ENCODE results near the gene LYZL1. TPM values are rescaled to one million over a fixed set of nuclear protein-coding genes. Genes with fewer than 3 reads are reported as not detected.

The LYZL1 gene
- total and polyA plus RNA-seq, 9 of the 15 experiments (the other 6 are each of a cell fraction or from before 2014, with no cell fraction given) = not detected

DNA sequence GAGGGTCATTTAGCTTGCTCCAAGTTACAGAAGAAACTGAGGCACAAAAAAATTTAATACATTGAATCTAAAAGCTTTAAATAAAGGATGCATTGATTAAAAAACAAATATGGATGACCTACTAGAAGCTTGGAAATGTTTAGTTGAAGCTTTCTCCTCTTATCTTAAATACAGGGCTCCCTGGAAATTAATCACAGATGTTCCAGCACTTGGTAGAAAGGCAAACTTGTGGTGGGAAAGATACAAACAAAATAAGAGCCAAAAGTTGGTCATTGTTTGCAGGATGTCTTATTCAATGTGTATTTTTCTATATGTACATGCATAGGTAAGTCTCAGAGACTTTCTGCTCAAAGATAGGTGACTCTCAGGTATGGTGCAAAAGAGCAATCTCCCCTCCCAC lies 40.7 kb upstream of the LYZL1 start:
- BruUV-seq (replicated peaks) = no TSS peak
- Histone ChIP-seq H3K9me3 (replicated peaks; ENCODE audit: control insufficient read depth, insufficient read depth, low read depth, low read length) (no peaks in the 10 kb centered on the region), H3K4me1 (replicated peaks in 1 of 2; ENCODE audit: control insufficient read depth in 2 of 2, insufficient read depth in 2 of 2, low read length in 2 of 2) (peaks cover 0 to 7% of the 10 kb centered on the region in 2 experiments; a peak in 1 of 5 replicates), H3K79me2 (ENCODE audit: control insufficient read depth, insufficient read depth, low read length) (no peaks in the 10 kb centered on the region), H4K20me1 (replicated peaks; ENCODE audit: control insufficient read depth, insufficient read depth, low read length) (no peaks in the 10 kb centered on the region), H3K27me3 (ENCODE audit: control insufficient read depth in 2 of 2, insufficient read depth in 2 of 2, low read length in 2 of 2) (peaks cover 3 to 12% of the 10 kb centered on the region in 2 experiments; a peak in 3 of 5 replicates), H3K9me1 (ENCODE audit: control insufficient read depth, insufficient read depth, low read length) (no peaks in the 10 kb centered on the region), H2AFZ (ENCODE audit: low read depth, low read length) (no peak overlapping the region), H3K4me3 (no peak overlapping the region), H3K27ac (ENCODE audit: extremely low read depth, low read depth, low read length) (no peak overlapping the region), H3K4me2 (ENCODE audit: insufficient read depth, low read length) (no peak overlapping the region), H3K9ac (ENCODE audit: insufficient read depth in 1 of 2, low read depth in 2 of 2, low read length in 2 of 2) (no peak overlapping the region), H3K36me3 (ENCODE audit: control insufficient read depth, insufficient read depth, low read length) (no peaks in the 10 kb centered on the region)
- intact Hi-C loops (cut with micrococcal nuclease) (no loop called here), in situ Hi-C loops (cut with MboI) (no loop called here)
- ChIA-PET CTCF (ENCODE audit: low intra/inter-chr PET ratio) (interaction anchor here (0.6 kb wide), 1 partner anchor 11 kb away, joined by 3 read pairs; no protein-coding TSS in a partner anchor), POLR2A (no interaction called here)
- no peak for FAIRE-seq
- no peak for ATAC-seq
- no peak for DNase-seq (ENCODE audit: extremely low read depth in 1 of 4, low spot score in 3 of 4)
- TF ChIP-seq, protein P1, sequence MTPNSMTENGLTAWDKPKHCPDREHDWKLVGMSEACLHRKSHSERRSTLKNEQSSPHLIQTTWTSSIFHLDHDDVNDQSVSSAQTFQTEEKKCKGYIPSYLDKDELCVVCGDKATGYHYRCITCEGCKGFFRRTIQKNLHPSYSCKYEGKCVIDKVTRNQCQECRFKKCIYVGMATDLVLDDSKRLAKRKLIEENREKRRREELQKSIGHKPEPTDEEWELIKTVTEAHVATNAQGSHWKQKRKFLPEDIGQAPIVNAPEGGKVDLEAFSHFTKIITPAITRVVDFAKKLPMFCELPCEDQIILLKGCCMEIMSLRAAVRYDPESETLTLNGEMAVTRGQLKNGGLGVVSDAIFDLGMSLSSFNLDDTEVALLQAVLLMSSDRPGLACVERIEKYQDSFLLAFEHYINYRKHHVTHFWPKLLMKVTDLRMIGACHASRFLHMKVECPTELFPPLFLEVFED (CRISPR knock-in tag; conservative IDR thresholded peaks at IDR 0.05) = no peak
- TF ChIP-seq U2AF2 (optimal IDR thresholded peaks at IDR 0.05; ENCODE audit: low read depth, low read length) (no peak), YY1 (IDR thresholded peaks at IDR 0.05; ENCODE audit: borderline replicate concordance in 1 of 3, control insufficient read depth in 1 of 3, extremely low read depth in 1 of 3, insufficient read depth in 3 of 3, insufficient read length in 1 of 3, insufficient replicate concordance in 2 of 3, low read depth in 1 of 3, low read length in 2 of 3) (no peak), MYNN (IDR thresholded peaks at IDR 0.05) (no peak), MYNN (CRISPR knock-in tag; IDR thresholded peaks at IDR 0.05) (no peak), CREBBP (IDR thresholded peaks at IDR 0.05; ENCODE audit: low read depth, low read length) (no peak), STAG1 (CRISPR knock-in tag; IDR thresholded peaks at IDR 0.05; ENCODE audit: borderline replicate concordance) (no peak), KDM1A (IDR thresholded peaks at IDR 0.05) (no peak), ILK (tag; IDR thresholded peaks at IDR 0.05; ENCODE audit: borderline replicate concordance, low read depth) (no peak), HDAC6 (IDR thresholded peaks at IDR 0.05; ENCODE audit: low read depth, low read length) (no peak), E2F3 (CRISPR knock-in tag; IDR thresholded peaks at IDR 0.05) (no peak)
- TF ChIP-seq, protein P2, sequence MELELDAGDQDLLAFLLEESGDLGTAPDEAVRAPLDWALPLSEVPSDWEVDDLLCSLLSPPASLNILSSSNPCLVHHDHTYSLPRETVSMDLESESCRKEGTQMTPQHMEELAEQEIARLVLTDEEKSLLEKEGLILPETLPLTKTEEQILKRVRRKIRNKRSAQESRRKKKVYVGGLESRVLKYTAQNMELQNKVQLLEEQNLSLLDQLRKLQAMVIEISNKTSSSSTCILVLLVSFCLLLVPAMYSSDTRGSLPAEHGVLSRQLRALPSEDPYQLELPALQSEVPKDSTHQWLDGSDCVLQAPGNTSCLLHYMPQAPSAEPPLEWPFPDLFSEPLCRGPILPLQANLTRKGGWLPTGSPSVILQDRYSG (tag; conservative IDR thresholded peaks at IDR 0.05; ENCODE audit: low read depth) = no peak
- TF ChIP-seq, protein P3, sequence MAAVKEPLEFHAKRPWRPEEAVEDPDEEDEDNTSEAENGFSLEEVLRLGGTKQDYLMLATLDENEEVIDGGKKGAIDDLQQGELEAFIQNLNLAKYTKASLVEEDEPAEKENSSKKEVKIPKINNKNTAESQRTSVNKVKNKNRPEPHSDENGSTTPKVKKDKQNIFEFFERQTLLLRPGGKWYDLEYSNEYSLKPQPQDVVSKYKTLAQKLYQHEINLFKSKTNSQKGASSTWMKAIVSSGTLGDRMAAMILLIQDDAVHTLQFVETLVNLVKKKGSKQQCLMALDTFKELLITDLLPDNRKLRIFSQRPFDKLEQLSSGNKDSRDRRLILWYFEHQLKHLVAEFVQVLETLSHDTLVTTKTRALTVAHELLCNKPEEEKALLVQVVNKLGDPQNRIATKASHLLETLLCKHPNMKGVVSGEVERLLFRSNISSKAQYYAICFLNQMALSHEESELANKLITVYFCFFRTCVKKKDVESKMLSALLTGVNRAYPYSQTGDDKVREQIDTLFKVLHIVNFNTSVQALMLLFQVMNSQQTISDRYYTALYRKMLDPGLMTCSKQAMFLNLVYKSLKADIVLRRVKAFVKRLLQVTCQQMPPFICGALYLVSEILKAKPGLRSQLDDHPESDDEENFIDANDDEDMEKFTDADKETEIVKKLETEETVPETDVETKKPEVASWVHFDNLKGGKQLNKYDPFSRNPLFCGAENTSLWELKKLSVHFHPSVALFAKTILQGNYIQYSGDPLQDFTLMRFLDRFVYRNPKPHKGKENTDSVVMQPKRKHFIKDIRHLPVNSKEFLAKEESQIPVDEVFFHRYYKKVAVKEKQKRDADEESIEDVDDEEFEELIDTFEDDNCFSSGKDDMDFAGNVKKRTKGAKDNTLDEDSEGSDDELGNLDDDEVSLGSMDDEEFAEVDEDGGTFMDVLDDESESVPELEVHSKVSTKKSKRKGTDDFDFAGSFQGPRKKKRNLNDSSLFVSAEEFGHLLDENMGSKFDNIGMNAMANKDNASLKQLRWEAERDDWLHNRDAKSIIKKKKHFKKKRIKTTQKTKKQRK (IDR thresholded peaks at IDR 0.05; ENCODE audit: borderline replicate concordance, low read depth, low read length) = no peak
- TF ChIP-seq, protein P4, sequence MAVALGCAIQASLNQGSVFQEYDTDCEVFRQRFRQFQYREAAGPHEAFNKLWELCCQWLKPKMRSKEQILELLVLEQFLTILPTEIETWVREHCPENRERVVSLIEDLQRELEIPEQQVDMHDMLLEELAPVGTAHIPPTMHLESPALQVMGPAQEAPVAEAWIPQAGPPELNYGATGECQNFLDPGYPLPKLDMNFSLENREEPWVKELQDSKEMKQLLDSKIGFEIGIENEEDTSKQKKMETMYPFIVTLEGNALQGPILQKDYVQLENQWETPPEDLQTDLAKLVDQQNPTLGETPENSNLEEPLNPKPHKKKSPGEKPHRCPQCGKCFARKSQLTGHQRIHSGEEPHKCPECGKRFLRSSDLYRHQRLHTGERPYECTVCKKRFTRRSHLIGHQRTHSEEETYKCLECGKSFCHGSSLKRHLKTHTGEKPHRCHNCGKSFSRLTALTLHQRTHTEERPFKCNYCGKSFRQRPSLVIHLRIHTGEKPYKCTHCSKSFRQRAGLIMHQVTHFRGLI (CRISPR knock-in tag; IDR thresholded peaks at IDR 0.05) = no peak
